Testis (tissue), 5 donors: ENCODE results near the gene CLTC. TPM values are rescaled to one million over a fixed set of nuclear protein-coding genes. Genes with fewer than 3 reads are reported as not detected.
"Not testable (repeated sequence)": the region's sequence is repeated elsewhere in the genome, so short reads cannot be mapped to it uniquely, and the experiment has no call there.

Experiments used
- DNase-seq: peaks from one replicate; pipeline ENCODE4 v3.0.0-alpha.2; 2019
- H3K27ac ChIP-seq, 2 donors: fragments of 200-600 bp; sonication (generic); one replicate each; pipeline ENCODE4 v1.5.1; 2019
- H3K27me3 ChIP-seq: fragments of 200-600 bp; sonication (generic); one replicate; pipeline ENCODE4 v1.5.1; 2019
- H3K36me3 ChIP-seq: fragments of 200-600 bp; sonication (generic); one replicate; pipeline ENCODE4 v1.5.1; 2017; ENCODE audit warnings: low read depth; ENCODE audit errors: missing control alignments
- H3K4me1 ChIP-seq: fragments of 200-600 bp; sonication (generic); one replicate; pipeline ENCODE4 v1.5.1; 2019
- H3K4me3 ChIP-seq, 2 donors: fragments of 200-600 bp; sonication (generic); one replicate each; pipeline ENCODE4 v1.5.1; 2017 to 2019
- H3K9me3 ChIP-seq: fragments of 200-600 bp; sonication (generic); one replicate; pipeline ENCODE4 v1.5.1; 2017
- CTCF ChIP-seq, 3 experiments: fragments of 450-650 bp in 2 of 3; fragments of 200-600 bp in 1 of 3; sonication (generic) in 1 of 3; IDR thresholded peaks; one replicate each; pipeline ENCODE4 v1.5.1; 2016 to 2019; ENCODE audit warnings: antibody characterized with exemption in 3 of 3, mild to moderate bottlenecking in 2 of 3, moderate library complexity in 1 of 3
- POLR2A ChIP-seq: fragments of 450-650 bp; IDR thresholded peaks from one replicate; pipeline ENCODE4 v1.6.1; 2017; ENCODE audit warnings: antibody characterized with exemption, mild to moderate bottlenecking, moderate library complexity
- WGBS, 2 donors: methylation state at CpG; one replicate each; pipeline ENCODE4 v1.1.5; 2018; 5-methylcytosine and 5-hydroxymethylcytosine counted together
- intact Hi-C: fragments of 100-400 bp; cut with DNase I; formaldehyde crosslinking; loops from one replicate; pipeline ENCODE4 v1.15.1; 2023; ENCODE audit warnings: low total_unique reads
- long read RNA-seq, 2 donors: transcript quantifications; one replicate each; lab custom pipeline, GENCODE V29; 2026
- polyA plus RNA-seq: library from polyadenylated mRNA; stranded (reverse); fragments of 350-450 nt; fragmentation: Illumina TruSeq; extraction: RNeasy Lipid Tissue Mini Kit (QIAGEN cat#74804); gene quantifications from one replicate; pipeline ENCODE4 v1.2.3, GENCODE V29; 2014; ENCODE audit warnings: low read depth, low replicate concordance; ENCODE audit not compliant: insufficient read depth
- total RNA-seq, 2 donors: library from RNA; depleted of rRNA; stranded (reverse); fragments of >200 nt; gene quantifications; one replicate each; pipeline ENCODE4 v1.2.3, GENCODE V29; 2016

CLTC gene
- total RNA-seq (100 to 1,000 TPM; 221 to 253 TPM), polyA plus RNA-seq (137 TPM)
- long read RNA-seq, donor 1, full-length matches to known transcripts = 20 of 293 reads
- long read RNA-seq, donor 1, partial matches to known transcripts = 227 of 293 reads
- long read RNA-seq, donor 1, other reads (novel, unspliced or antisense) = 46 of 293 reads
- long read RNA-seq, donor 2, full-length matches to known transcripts = 11 of 27 reads
- long read RNA-seq, donor 2, partial matches to known transcripts = 16 of 27 reads
- long read RNA-seq, donor 2, other reads (novel, unspliced or antisense) = 0 of 27 reads

- TF ChIP-seq CTCF (IDR thresholded peaks at IDR 0.05) (no peak), POLR2A (peak; percentile 79)
- H3K9me3 ChIP-seq = no peaks in the 10 kb centered on the region
- peak within 1 kb of the TSS; percentile 98 to 99 for H3K27ac ChIP-seq
- peak within 1 kb of the TSS; percentile 97 to 99 for H3K4me3 ChIP-seq
- intact Hi-C loops = no loop called here
- H3K27me3 ChIP-seq = no peaks in the 10 kb centered on the region
- H3K36me3 ChIP-seq = no peaks in the 10 kb centered on the region
- H3K4me1 ChIP-seq = peaks cover 23% of the 10 kb centered on the region
- DNase-seq = peak; percentile 95
- 0 to 1% methylated on average over 40 to 65 of the region's 65 CpGs for WGBS, 2 donors
Observed at GRCh38 chr17:59619298-59620063, at the start of gene CLTC. Gene CLTC (plus strand): TSS chr17:59619895. CDS start chr17:59620132, 237 bp downstream.

- H3K27ac ChIP-seq = no peak overlapping the region
- no peaks in the 10 kb centered on the region for H3K4me1 ChIP-seq
- TF ChIP-seq CTCF (IDR thresholded peaks at IDR 0.05) = no peak
- TF ChIP-seq POLR2A = no peak
- H3K27me3 ChIP-seq = no peaks in the 10 kb centered on the region
- WGBS, 2 donors = 82 to 97% methylated on average over 10 of the region's 10 CpGs
- H3K4me3 ChIP-seq = no peak overlapping the region
- DNase-seq = no peak
- H3K9me3 ChIP-seq = no peaks in the 10 kb centered on the region
- intact Hi-C loops = no loop called here
- no peaks in the 10 kb centered on the region for H3K36me3 ChIP-seq
Observed at GRCh38 chr17:59572301-59572924, 47.3 kb upstream of the CLTC start.

- intact Hi-C loops, H3K36me3 ChIP-seq, H3K27me3 ChIP-seq, H3K4me1 ChIP-seq, H3K4me3 ChIP-seq, H3K27ac ChIP-seq, H3K9me3 ChIP-seq, DNase-seq: not testable (repeated sequence)
- no CpG with 5 or more reads among the region's 1 CpG for WGBS, 2 donors
Observed at GRCh38 chr17:59584168-59584567, 35.5 kb upstream of the CLTC start.

GRCh38 chr17:59600169-59600568 lies 19.5 kb upstream of the CLTC start:
- H3K27ac ChIP-seq = no peak overlapping the region
- TF ChIP-seq POLR2A = no peak
- TF ChIP-seq CTCF (IDR thresholded peaks at IDR 0.05) = no peak
- H3K9me3 ChIP-seq = no peaks in the 10 kb centered on the region
- intact Hi-C loops = no loop called here
- no peaks in the 10 kb centered on the region for H3K4me1 ChIP-seq
- no peaks in the 10 kb centered on the region for H3K36me3 ChIP-seq
- no peak for DNase-seq
- H3K27me3 ChIP-seq = no peaks in the 10 kb centered on the region
- H3K4me3 ChIP-seq = no peak overlapping the region

GRCh38 chr17:59601130-59601529 lies 18.6 kb upstream of the CLTC start:
- intact Hi-C loops = no loop called here
- no peak for TF ChIP-seq CTCF (IDR thresholded peaks at IDR 0.05)
- TF ChIP-seq POLR2A = no peak
- Histone ChIP-seq H3K9me3 (no peaks in the 10 kb centered on the region), H3K36me3 (no peaks in the 10 kb centered on the region), H3K4me3 (no peak overlapping the region), H3K27ac (no peak overlapping the region), H3K27me3 (no peaks in the 10 kb centered on the region), H3K4me1 (no peaks in the 10 kb centered on the region)
- 92 to 93% methylated on average over 2 of the region's 2 CpGs for WGBS, 2 donors
- DNase-seq = no peak
